GM21528 (cell line): ENCODE data around the gene ZNF345.

Experiments used
- ATAC-seq: cut with Tn5 transposase; IDR thresholded peaks from one replicate; pipeline ENCODE4 v1.9.1; 2021; ENCODE audit warnings: mild to moderate bottlenecking, moderate library complexity; ENCODE audit not compliant: unreplicated experiment, low FRiP score

The ZNF345 gene

DNA sequence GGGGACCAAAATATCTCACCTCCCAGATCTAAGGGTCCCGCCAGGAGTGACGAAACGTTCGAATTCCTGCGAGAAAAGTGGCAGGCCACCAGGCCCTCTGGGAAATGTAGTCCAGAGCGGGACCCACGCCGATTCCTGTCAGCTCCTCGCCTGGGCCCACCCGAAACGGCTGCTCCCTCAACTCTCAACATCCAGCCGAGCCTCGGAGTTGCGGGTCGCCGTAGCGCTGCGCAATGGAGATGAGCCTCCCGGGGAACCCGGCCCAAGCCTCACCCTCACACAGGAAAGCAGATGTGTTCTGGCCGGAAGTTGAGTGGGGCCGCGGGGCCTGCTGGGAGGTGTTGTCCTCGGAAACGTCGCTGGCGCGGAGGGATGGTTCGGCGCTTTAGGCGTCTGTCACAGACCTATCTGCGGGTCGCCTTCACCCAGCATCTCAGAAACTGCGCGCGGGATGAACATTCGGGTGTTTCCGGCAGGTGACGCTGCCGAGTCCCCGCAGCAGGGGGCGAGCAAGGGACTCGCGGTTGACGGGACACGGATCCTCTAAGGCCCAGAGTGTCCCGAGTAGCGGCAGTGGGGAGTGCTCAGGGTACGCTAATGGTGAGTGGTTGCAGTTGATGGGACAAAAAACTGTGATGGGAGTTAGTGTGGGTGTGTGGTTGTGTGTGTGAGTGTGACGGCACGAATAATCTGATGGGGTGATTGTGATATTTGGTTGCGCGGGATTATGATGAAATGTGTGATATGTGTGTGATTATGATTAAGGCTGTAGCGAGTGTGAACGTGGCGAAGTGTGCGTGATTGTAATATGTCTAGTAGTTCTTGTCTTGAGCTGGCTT lies 65.5 kb downstream of the ZNF345 start, which contains the start of the genes ZNF568 and ZNF829:
ZNF568 (plus strand) TSS at position 341 of the 839 bp plus-strand sequence. CDS start 6,439 bp downstream, outside the sequence.
ZNF829 (minus strand) TSS at position 300 of the 839 bp plus-strand sequence. CDS start 1,124 bp downstream, outside the sequence.
- ATAC-seq, result peak; percentile 95

DNA sequence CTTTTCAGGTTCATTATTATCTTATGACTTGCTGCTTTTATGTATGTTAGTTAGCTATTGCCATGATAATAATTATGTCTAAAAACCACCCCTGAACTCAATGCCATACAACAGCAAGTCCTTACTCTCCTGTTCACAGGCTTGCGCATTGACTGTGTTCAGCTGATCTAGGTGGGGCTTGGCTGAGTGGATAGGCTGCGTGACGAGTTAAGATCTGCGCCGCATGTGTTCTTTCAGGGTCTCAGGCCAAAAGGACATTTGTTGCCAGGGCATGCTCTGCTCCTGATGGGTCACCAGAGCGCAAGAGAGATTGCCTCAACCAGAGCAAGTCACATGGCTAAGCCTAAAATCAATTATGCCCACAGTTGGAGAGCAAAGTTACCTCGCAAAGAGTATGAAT lies 66.3 kb downstream of the ZNF345 start:
- no peak for ATAC-seq

- no peak for ATAC-seq
Observed at GRCh38 chr19:36918090-36918489, 67.4 kb downstream of the ZNF345 start.
